SIG-M5 (cell line): ENCODE data around the gene IL20.
"Not testable (repeated sequence)": the region's sequence is repeated elsewhere in the genome, so short reads cannot be mapped to it uniquely, and the experiment has no call there.

Source experiments
- DNase-seq: peaks from one replicate; lab custom pipeline; 2025; lab: John Stamatoyannopoulos, UW

Gene IL20

DNA sequence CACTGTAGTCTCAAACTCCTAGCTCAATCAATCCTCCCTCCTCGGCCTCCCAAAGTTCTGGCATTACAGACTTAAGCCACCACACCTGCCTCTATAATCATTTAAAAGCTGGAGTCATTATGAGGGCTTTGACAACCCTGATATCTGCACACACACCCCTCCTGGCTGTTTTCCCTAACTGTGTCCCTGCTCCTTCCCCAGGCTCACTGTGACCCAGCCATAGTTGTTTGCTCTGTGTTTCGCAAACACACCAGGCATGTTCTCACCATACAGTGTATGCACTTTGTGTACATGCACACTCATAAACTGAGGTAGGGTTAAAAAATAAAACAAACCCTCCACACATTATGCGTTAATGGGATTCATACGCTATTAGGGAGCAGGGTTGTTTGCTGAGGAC lies 21.8 kb upstream of the IL20 start:
- no peak for DNase-seq

DNA sequence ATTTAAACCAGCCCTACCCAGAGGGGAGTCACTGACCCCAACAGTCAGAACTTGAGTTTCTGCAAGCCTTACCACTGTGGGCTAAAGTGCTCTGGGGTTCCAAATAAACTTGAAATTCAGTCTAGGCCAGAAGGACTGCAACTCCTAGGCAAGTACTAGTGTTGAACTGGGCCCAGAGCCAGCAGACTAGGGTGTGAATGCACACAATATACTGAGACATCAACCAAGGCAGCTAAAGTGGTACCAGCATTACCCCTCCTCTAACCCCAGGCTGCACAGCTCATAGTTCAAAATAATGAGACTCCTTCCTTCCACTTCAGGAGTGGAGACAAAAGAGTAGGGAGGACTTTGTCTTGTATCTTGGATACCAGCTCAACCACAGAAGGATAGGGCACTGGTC lies 18.9 kb upstream of the IL20 start:
- no peak for DNase-seq

DNA sequence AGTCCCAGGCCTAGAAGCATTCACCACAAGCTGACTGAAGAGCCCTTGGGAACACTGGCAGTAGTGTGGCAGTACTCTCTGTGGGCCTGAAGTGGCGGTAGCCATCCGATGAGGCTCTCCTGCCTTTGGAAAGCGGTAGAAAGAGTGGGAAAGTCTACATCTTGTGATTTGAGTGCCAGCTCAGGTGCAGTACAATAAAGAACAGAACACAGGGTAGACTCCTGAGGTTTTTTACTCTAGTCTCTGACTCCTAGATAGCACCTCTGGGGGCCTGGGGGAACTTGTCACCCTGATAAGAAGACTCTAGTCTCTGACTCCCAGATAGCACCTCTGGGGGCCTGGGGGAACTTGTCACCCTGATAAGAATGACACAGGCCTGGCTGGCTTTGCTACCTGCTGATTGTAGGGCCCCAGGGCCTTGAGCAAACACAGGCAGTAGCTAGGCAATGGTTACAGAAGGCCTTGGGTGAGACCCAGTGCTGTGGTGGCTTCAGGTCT lies 18.0 kb upstream of the IL20 start:
- DNase-seq, result no peak

DNA sequence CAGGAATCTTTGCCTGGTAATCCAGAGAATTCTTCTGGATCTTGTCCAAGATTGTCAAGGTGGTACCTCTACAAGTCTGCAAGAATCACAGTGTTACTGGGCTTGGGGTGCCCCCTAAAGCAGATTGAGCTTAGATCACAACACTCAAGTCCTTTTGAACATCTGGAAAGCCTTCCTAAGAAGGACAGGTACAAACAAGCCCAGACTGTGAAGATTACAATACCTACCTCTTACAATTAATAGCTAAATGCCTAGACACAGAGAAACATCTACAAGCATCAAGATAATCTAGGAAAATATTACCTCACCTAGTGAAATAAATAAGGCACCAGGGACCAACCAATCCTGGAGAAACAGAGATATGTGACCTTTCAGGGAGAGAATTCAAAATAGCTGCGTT lies 17.5 kb upstream of the IL20 start:
- DNase-seq, result no peak

- no peak for DNase-seq
Observed at GRCh38 chr1:206850401-206850800, 15.0 kb upstream of the IL20 start.

DNA sequence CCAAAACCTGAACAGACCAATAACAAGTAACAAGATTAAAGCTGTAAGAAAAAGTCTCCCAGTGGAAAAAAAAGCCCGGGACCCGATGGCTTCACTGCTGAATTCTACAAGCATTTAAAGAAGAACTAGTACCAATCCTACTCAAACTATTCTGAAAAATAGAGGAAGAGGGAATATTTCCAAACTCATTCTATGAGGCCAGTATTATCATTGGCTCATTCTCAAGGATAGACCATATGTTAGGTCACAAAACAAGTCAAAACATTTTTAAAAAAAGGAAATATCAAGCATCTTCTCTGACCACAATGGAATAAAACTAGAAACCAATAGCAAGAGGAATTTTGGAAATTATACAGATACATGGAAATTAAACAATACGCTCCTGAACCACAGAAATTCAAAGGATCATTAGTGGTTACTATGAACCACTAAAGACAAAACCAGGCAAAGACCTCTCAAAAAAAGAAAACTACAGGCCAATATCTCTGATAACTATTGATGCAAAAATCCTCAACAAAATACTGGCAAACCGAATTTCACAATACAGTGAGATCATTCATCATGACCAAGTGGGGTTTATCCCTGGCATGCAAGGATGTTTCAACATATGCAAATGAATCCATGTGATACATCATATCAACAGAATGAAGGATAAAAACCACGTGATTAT lies 13.9 kb upstream of the IL20 start:
- DNase-seq, result no peak

DNA sequence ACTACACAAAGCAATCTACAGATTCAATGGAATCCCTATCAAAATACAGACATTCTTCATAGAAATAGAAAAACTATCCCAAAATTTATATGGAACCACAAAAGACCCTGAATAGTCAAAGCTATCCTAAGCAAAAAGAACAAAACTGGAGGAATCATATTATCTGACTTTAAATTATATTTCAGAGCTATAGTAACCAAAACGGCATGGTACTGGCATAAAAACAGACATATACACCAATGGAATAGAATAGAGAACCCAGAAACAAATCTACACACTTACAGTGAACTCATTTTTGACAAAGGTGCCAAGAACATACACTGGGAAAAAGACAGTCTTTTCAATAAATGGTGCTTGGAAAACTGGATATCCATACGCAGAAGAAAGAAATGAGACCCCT lies 12.8 kb upstream of the IL20 start:
- DNase-seq, result not testable (repeated sequence)

GRCh38 chr1:206853696-206854095 lies 11.7 kb upstream of the IL20 start:
- not testable (repeated sequence) for DNase-seq

GRCh38 chr1:206854401-206855129 lies 10.9 kb upstream of the IL20 start:
- DNase-seq, result no peak

DNA sequence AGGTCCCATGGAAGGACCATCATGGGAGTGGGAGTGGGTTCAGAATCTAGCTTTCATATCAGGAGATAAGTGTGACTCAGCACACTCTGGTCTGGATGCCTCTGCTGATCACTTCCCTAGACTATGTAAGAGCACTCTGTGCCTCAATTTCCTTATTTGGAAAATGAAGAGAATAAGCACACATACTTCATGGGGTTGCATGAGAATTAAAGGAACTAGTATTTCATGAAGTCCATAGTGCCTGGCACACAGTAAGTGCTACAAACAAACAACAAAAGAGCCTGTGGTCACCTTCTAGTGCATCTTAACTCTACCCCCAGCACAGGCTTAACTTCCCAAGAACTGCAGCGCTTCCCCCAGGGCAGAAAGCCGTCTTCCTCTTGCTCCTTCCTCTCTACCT lies 9.6 kb upstream of the IL20 start:
- no peak for DNase-seq

DNA sequence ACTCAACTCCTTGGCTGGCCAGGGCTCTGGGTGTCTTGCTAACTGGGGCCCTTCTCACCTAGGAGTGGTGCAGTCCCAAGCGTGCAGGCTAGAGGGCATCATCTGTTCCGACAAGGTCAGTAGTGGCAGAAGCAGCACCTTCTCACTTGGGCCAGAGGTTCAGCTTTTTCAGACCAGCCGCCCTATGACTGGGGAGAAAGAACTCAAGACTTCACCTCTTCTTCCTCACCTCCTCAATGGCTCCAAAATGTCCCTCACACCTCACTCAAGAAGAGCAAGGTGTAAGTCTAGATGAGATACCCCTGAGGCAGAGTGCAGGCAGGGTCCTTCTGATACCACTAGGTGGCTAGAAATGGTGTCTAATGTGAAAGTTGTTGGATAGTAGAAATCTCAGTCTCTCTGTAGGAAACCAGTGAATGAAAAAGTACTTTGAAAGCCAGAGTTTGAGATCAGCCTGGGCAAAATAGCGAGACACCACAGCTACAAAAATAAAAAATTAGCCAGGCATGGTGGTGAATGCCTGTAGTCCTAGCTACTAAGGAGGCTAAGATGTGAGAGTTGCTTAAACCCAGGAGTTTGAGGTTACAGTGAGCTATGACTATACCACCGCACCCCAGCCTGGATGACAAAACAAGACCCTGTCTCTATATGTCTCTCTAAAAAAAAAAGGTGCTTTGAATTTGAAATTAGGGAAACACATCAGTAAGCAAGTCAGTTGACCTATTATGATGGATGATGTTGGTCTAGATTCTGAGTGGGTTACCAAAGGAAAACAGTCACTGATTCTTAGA lies 8.6 kb upstream of the IL20 start:
- DNase-seq, result no peak

DNA sequence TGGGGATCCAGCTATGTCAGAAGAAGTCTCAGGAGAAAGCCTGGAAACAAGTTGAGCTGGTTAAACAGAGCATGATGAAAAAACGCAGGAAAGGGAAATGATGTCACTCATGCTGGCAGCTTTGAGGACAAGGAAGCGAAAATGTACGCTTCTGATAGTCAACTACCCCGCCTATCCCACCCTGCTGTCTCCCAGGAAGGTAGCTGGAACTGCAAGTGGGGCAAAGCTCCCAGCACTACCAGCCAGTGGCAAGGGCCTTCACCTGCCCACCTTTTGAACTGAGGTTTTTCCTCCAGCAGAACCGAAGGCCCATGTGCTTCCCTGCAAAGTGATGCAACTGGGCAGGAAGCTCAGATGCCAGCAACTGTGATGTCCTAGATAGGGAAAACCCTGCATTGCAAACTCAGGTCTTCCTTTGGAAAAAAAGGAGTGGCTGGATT lies 6.3 kb upstream of the IL20 start:
- no peak for DNase-seq

GRCh38 chr1:206860165-206860564 lies 5.3 kb upstream of the IL20 start:
- DNase-seq, result no peak

DNA sequence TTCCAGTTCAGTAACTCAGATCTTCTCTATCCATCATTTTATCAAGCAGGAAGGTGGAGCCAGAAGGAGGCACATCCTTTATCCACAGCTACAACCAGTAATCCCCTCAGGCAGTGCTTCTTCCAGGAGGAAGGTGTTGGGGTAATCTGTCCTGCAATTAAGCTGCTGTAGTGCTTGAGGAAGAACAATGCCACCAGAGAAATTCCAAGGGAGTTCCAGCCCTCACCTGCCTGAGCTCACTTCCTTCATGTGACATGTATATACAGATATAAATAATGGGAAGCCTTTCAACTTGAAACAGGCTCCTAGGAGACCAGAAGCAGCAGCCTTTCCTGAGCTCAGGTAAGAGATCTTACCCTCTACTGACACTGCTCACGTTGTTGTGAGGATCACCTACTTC lies 2.2 kb upstream of the IL20 start:
- no peak for DNase-seq

DNA sequence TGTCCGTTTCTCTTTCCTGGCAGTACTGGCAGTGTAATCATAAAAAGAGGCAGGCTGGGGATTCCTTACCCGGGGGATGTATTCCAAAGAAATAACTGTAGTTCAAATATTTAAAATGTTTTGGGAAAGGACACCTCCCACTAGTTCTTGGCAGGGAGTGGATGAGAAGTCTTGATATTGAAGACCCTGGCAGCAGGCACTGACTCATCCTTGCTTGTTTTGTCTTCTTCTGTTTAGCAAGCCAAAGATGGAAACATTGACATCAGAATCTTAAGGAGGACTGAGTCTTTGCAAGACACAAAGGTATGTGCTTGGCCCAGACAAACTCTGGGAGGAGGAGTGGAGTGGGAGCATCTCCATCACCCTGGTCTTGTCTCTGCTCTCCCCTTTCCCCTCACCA lies 639 bp downstream of the IL20 start:
- no peak for DNase-seq

GRCh38 chr1:206867239-206867638 lies 1.8 kb downstream of the IL20 start:
- DNase-seq, result no peak

- no peak for DNase-seq
Observed at GRCh38 chr1:206867716-206868115, 2.3 kb downstream of the IL20 start.

- no peak for DNase-seq
Observed at GRCh38 chr1:206868264-206868663, 2.8 kb downstream of the IL20 start.

DNA sequence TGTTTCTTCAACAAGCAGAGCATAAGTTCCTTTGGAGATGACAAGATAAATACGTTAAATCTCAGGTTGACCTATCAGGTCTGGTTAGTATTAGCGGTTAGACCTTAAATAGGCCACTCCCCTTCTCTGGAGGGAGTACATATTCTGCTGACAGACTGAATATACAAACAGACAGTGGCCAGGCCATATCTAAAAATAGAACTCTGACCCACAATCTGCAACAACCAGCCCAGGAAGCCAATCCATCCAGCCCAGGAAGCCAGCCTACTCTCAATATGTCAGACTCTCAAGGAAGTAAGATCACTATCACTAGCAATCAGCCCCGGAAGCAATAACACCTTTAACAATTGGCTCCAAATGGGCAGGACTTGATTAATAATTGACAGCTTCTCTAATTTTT lies 6.7 kb downstream of the IL20 start:
- no peak for DNase-seq

DNA sequence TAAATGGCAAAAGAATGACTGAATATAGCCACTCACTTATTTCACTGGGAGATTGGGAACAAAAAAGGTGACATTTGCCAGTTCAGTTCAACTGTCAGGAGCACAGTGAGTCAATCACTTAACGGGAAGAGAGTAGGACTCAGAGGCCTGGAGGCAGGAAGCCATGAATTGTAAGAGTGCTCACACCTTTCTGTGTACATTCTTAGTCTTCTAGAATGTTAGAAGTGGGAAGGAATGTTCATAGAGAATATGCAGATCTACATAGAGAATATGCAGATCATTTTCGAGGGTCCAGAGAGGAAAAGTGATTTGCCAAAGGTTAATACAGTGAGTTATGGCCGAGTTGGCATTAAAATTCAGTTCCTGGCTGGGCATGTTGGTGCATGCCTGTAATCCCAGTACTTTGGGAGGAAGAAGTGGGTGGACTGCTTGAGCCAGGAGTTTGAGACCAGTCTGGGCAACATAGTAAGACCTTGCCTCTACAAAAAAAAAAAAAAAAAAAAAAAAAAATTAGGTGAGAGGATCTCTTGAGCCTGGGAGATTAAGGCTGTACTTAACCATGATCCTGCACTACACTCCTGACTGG lies 8.3 kb downstream of the IL20 start:
- no peak for DNase-seq

DNA sequence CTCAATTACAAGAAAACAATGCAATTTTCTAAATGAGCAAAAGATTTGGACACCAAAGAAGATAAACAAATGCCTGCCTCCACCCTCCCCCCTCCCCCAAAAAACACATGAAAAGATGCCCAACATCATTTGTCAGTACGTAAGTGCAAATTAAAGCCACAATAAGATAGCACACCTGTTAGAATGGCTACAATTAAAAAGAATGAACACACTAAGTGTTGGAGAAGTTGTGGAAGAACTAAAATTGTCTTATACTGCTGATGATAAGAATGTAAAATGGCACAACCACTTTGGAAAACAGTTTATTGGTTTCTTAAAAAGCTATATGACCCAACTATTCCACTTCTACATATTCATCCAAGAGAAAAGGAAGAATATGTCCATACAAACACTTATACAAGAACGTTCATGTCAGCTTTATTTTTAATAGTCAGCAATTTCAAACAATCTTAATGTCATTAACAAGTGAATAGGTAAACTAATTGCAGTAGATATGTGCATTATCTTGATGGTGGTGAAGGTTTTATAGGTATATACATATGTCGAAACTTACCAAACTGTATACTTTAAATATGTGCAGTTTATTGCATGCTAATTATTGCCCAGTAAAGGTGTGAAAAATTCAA lies 10.4 kb downstream of the IL20 start:
- DNase-seq, result no peak

DNA sequence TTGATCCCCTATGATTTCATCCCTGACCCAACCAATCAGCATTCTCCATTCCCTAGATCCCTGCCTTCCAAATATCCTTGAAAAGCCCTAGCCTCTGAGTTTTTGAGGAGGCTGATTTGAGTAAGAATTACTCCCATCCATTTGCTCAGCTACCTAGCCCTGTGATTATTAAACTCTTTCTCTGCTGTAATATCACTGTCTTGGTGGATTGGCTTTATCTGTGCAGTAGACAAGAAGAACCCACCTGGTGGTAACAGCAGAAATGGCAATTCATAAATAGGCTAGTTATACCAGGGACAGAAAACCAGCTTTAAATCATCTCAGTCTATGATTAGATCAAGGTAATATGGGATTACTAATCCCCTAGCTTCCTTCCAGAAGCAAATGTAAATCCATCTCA lies 13.0 kb downstream of the IL20 start:
- no peak for DNase-seq
